CD4-positive, alpha-beta memory T cell (primary cell): ENCODE results near the gene RIOX2. TPM values are rescaled to one million over a fixed set of nuclear protein-coding genes. Genes with fewer than 3 reads are reported as not detected.
"Not testable (repeated sequence)": the region's sequence is repeated elsewhere in the genome, so short reads cannot be mapped to it uniquely, and the experiment has no call there.

Source experiments
- CTCF ChIA-PET: fragments of 350-600 bp; sonication (Branson Sonifier 250); formaldehyde crosslinking; loops from one replicate; lab custom pipeline; 2021; ENCODE audit warnings: inconsistent platforms; ENCODE audit not compliant: partially characterized antibody; lab: Charles Lee
- POLR2A ChIA-PET: fragments of 350-600 bp; sonication (Branson Sonifier 250); formaldehyde crosslinking; loops from one replicate; lab custom pipeline; 2021; ENCODE audit not compliant: partially characterized antibody; lab: Charles Lee
- DNase-seq, 5 donors: peaks; one replicate each; pipeline versions ENCODE4 v3.0.0 to v3.0.0-alpha.2; 2020 to 2022; ENCODE audit warnings: mixed read lengths in 1 of 5
- H3K27ac ChIP-seq: one replicate; pipeline ENCODE4 v1.7.0; 2013; ENCODE audit warnings: low read depth, low read length
- H3K27me3 ChIP-seq: 2 replicates; pipeline ENCODE4 v1.7.0; 2013; ENCODE audit warnings: mild to moderate bottlenecking, low read length, moderate library complexity; ENCODE audit not compliant: insufficient read depth
- H3K36me3 ChIP-seq: 2 replicates; pipeline ENCODE4 v1.7.0; 2013; ENCODE audit warnings: mild to moderate bottlenecking, low read length, moderate library complexity; ENCODE audit not compliant: insufficient read depth
- H3K4me1 ChIP-seq: 2 replicates; pipeline ENCODE4 v1.7.0; 2013; ENCODE audit warnings: mild to moderate bottlenecking, low read length, moderate library complexity; ENCODE audit not compliant: insufficient read depth
- H3K4me3 ChIP-seq, 2 donors: one replicate each; pipeline ENCODE4 v1.7.0; 2013; ENCODE audit warnings: low read length in 2 of 2, mild to moderate bottlenecking in 1 of 2
- H3K9me3 ChIP-seq, 2 donors: one replicate each; pipeline ENCODE4 v1.7.0; 2013; ENCODE audit warnings: low read length in 2 of 2, control low read depth in 1 of 2; ENCODE audit not compliant: control insufficient read depth in 1 of 2
- H3K27ac Mint-ChIP-seq, 7 donors: one replicate each; pipeline ENCODE4 v1.8.0; 2020 to 2021; ENCODE audit warnings: mixed read lengths in 7 of 7, mild to moderate bottlenecking in 6 of 7, inconsistent platforms in 3 of 7, moderate library complexity in 3 of 7
- H3K27me3 Mint-ChIP-seq, 2 donors: one replicate each; pipeline ENCODE4 v1.8.0; 2020 to 2021; ENCODE audit warnings: mixed read lengths in 2 of 2
- H3K36me3 Mint-ChIP-seq, 2 donors: one replicate each; pipeline ENCODE4 v1.8.0; 2020 to 2021; ENCODE audit warnings: mixed read lengths in 2 of 2, inconsistent platforms in 1 of 2, mild to moderate bottlenecking in 1 of 2
- H3K4me1 Mint-ChIP-seq, 4 donors: one replicate each; pipeline ENCODE4 v1.8.0; 2020 to 2021; ENCODE audit warnings: mixed read lengths in 4 of 4, mild to moderate bottlenecking in 1 of 4
- H3K4me3 Mint-ChIP-seq, 8 donors: one replicate each; pipeline ENCODE4 v1.8.0; 2020 to 2021; ENCODE audit warnings: mixed read lengths in 8 of 8, mild to moderate bottlenecking in 7 of 8, moderate library complexity in 6 of 8, inconsistent platforms in 3 of 8
- H3K9me3 Mint-ChIP-seq, 8 donors: one replicate each; pipeline ENCODE4 v1.8.0; 2020 to 2021; ENCODE audit warnings: mixed read lengths in 8 of 8, mild to moderate bottlenecking in 5 of 8, inconsistent platforms in 3 of 8, moderate library complexity in 1 of 8
- intact Hi-C: fragments of 100-400 bp; cut with micrococcal nuclease; formaldehyde crosslinking; loops from one replicate; pipeline ENCODE4 v1.15.1; 2023
- polyA plus RNA-seq, 2 donors: library from polyadenylated mRNA; unstranded; fragments of 300-500 nt; fragmentation: Illumina TruSeq; gene quantifications; one replicate each; pipeline ENCODE4 v1.2.3, GENCODE V29; 2021
- total RNA-seq, 2 experiments: library from RNA; stranded (reverse); gene quantifications; one replicate each; pipeline ENCODE4 v1.2.3, GENCODE V29; 2021

Gene RIOX2
- total and polyA plus RNA-seq, 4 experiments from 2014 or later = 32.2 to 43.0 (median 37.3) TPM

- CTCF ChIA-PET, H3K4me3 ChIP-seq, H3K27me3 ChIP-seq, H3K36me3 ChIP-seq, H3K9me3 ChIP-seq, H3K27me3 Mint-ChIP-seq: not testable (repeated sequence)
- intact Hi-C loops = loop anchor here (1.0 to 5.0 kb wide), 2 partner anchors 38 to 89 kb away; no protein-coding TSS in a partner anchor
- peak in 3 of 5 donors; percentile 7 to 33 (median 16) for DNase-seq
- Mint-ChIP-seq H3K9me3 (peaks cover 0 to 17% (median 8%) of the 10 kb centered on the region in 8 donors), H3K4me3 (peak overlapping the region in 5 of 8 donors; percentile 88 to 91 (median 90)), H3K4me1 (peaks cover 24 to 41% (median 30%) of the 10 kb centered on the region in 4 donors), H3K27ac (peak overlapping the region in 3 of 7 donors; percentile 48 to 96 (median 68)), H3K36me3 (peaks cover 7 to 23% of the 10 kb centered on the region in 2 donors)
- H3K27ac ChIP-seq = peak overlapping the region; percentile 34
- H3K4me1 ChIP-seq = peaks cover 45% of the 10 kb centered on the region
- POLR2A ChIA-PET = interaction anchor here (1.3 to 2.7 kb wide), 3 partner anchors 8 to 88 kb away, joined by 5 to 26 read pairs (median 10); partner anchors contain the start of gene CRYBG3
Measured at GRCh38 chr3:97909830-97910229, 62.4 kb downstream of the RIOX2 start.

DNA sequence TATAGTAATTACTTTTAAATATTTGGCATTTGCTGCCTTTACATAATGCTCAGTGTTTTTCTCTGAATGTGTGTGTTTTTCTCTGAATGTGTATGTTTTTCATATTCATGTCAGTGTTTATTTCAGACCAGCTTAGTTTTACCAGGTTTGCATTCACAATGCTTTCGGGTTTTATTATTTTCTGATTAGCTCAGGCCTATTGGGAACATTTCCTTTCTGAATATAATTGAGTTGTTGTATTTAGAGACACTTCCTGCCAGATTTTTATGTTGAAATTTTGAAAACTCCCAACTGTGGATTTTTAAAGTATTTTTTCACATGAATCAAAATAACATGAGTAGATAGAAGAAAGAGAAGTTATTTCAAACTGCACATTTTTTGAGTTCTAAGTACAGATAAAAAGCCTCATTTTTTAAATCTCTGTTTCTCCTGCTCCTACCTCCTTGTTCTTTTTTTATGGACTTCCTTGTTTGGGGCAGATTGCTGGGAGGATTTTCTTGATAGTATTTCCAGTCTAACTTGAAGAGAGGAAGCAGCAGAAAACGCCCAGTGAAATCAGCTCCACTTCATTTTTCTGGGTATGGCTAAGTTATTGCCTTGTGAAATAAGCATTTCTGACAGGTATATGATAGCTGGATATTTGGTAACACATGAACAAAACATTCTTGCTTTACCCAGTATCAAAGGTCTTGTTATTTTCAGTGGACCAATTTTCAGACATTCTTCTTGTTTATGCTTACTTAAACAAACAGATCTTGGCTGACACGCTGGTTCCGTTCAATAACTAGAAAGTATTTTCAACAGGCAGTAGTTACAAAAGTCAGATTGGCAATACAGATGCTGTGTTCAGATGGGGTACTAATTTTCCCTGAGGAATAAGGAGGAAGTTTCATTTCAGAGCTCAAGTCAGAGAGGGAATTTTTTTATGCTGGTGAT, 70.7 kb downstream of the RIOX2 start:
- CTCF ChIA-PET = no interaction called here
- no peaks in the 10 kb centered on the region for H3K27me3 ChIP-seq
- peak overlapping the region in 1 of 8 donors; percentile 33 for H3K4me3 Mint-ChIP-seq
- intact Hi-C loops = no loop called here
- peaks cover 33 to 49% of the 10 kb centered on the region in 2 donors for H3K36me3 Mint-ChIP-seq
- peaks cover 4 to 11% (median 9%) of the 10 kb centered on the region in 4 donors for H3K4me1 Mint-ChIP-seq
- H3K4me3 ChIP-seq = no peak overlapping the region
- H3K27me3 Mint-ChIP-seq = no peaks in the 10 kb centered on the region
- peak overlapping the region in 3 of 7 donors; percentile 5 to 64 (median 19) for H3K27ac Mint-ChIP-seq
- no peak overlapping the region for H3K27ac ChIP-seq
- H3K9me3 ChIP-seq = no peaks in the 10 kb centered on the region
- no peaks in the 10 kb centered on the region for H3K36me3 ChIP-seq
- POLR2A ChIA-PET = interaction anchor here (1.3 to 1.7 kb wide), 2 partner anchors 9 to 11 kb away, joined by 3 to 5 read pairs; no protein-coding TSS in a partner anchor
- DNase-seq = no peak
- no peaks in the 10 kb centered on the region for H3K4me1 ChIP-seq
- peaks cover 3 to 28% (median 17%) of the 10 kb centered on the region in 8 donors for H3K9me3 Mint-ChIP-seq

- no peaks in the 10 kb centered on the region for H3K36me3 ChIP-seq
- no peak overlapping the region for H3K4me3 Mint-ChIP-seq
- intact Hi-C loops = no loop called here
Measured at GRCh38 chr3:97899331-97899730, 72.9 kb downstream of the RIOX2 start.

GRCh38 chr3:97896547-97896946, 75.7 kb downstream of the RIOX2 start:
- Mint-ChIP-seq H3K9me3 (peaks cover 0 to 10% (median 3%) of the 10 kb centered on the region in 8 donors), H3K36me3 (peaks cover 35 to 67% of the 10 kb centered on the region in 2 donors), H3K4me3 (no peak overlapping the region), H3K27ac (peak overlapping the region in 1 of 7 donors; percentile 77), H3K4me1 (peaks cover 4 to 8% (median 7%) of the 10 kb centered on the region in 4 donors), H3K27me3 (no peaks in the 10 kb centered on the region)
- Histone ChIP-seq H3K4me1 (no peaks in the 10 kb centered on the region), H3K4me3 (no peak overlapping the region), H3K27me3 (no peaks in the 10 kb centered on the region), H3K27ac (no peak overlapping the region), H3K9me3 (no peaks in the 10 kb centered on the region), H3K36me3 (no peaks in the 10 kb centered on the region)
- CTCF ChIA-PET = no interaction called here
- intact Hi-C loops = no loop called here
- DNase-seq = peak in 1 of 5 donors; percentile 18
- POLR2A ChIA-PET = no interaction called here

More at GRCh38 chr3:97899331-97899730, 72.9 kb downstream of the RIOX2 start:
- CTCF ChIA-PET = no interaction called here
- no peaks in the 10 kb centered on the region for H3K4me1 ChIP-seq
- H3K27me3 Mint-ChIP-seq = no peaks in the 10 kb centered on the region
- no peaks in the 10 kb centered on the region for H3K9me3 ChIP-seq
- H3K4me1 Mint-ChIP-seq = peaks cover 4 to 11% (median 9%) of the 10 kb centered on the region in 4 donors
- peaks cover 32 to 67% of the 10 kb centered on the region in 2 donors for H3K36me3 Mint-ChIP-seq
- POLR2A ChIA-PET = no interaction called here
- no peak for DNase-seq
- no peak overlapping the region for H3K27ac ChIP-seq
- no peak overlapping the region for H3K4me3 ChIP-seq
- no peaks in the 10 kb centered on the region for H3K27me3 ChIP-seq
- H3K27ac Mint-ChIP-seq = peak overlapping the region in 1 of 7 donors; percentile 18
- H3K9me3 Mint-ChIP-seq = peaks cover 3 to 23% (median 14%) of the 10 kb centered on the region in 8 donors

- intact Hi-C loops = no loop called here
- no peaks in the 10 kb centered on the region for H3K36me3 ChIP-seq
- H3K4me3 ChIP-seq = no peak overlapping the region
- DNase-seq = no peak
- Mint-ChIP-seq H3K36me3 (peaks cover 31 to 65% of the 10 kb centered on the region in 2 donors), H3K9me3 (peaks cover 0 to 6% (median 3%) of the 10 kb centered on the region in 8 donors), H3K27me3 (no peaks in the 10 kb centered on the region), H3K4me1 (peaks cover 2 to 5% (median 3%) of the 10 kb centered on the region in 4 donors), H3K4me3 (no peak overlapping the region), H3K27ac (peak overlapping the region in 1 of 7 donors; percentile 77)
- H3K4me1 ChIP-seq = no peaks in the 10 kb centered on the region
- ChIA-PET POLR2A (no interaction called here), CTCF (no interaction called here)
- H3K27me3 ChIP-seq = no peaks in the 10 kb centered on the region
- no peaks in the 10 kb centered on the region for H3K9me3 ChIP-seq
- H3K27ac ChIP-seq = no peak overlapping the region
Measured at GRCh38 chr3:97896129-97896528, 76.1 kb downstream of the RIOX2 start.

DNA sequence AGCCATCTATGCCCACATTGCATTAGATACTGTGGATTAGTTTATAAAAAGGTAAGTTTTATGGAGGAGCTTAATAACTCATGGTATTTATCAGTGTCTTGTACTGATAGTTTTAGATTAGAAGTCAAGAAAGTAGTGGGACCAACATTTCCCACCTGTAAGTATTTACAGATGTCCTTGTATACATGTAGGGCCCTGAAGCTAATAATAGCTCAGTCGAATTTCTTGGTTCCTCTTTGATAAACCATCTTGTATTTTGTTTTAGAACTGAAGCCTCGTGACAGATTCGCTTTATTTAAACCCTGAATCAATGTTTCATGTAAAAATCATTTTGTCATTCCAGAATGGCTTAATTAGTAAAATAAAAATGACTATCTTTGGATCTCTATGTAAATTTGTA, 77.0 kb downstream of the RIOX2 start:
- ChIA-PET POLR2A (no interaction called here), CTCF (no interaction called here)
- no peaks in the 10 kb centered on the region for H3K36me3 ChIP-seq
- H3K4me1 Mint-ChIP-seq = peaks cover 0 to 3% (median 0%) of the 10 kb centered on the region in 4 donors
- peaks cover 0 to 4% (median 0%) of the 10 kb centered on the region in 8 donors for H3K9me3 Mint-ChIP-seq
- H3K4me3 ChIP-seq = no peak overlapping the region
- no peak overlapping the region for H3K4me3 Mint-ChIP-seq
- H3K27me3 Mint-ChIP-seq = no peaks in the 10 kb centered on the region
- no peaks in the 10 kb centered on the region for H3K27me3 ChIP-seq
- H3K27ac Mint-ChIP-seq = no peak overlapping the region
- no peaks in the 10 kb centered on the region for H3K9me3 ChIP-seq
- no peaks in the 10 kb centered on the region for H3K4me1 ChIP-seq
- peaks cover 28 to 57% of the 10 kb centered on the region in 2 donors for H3K36me3 Mint-ChIP-seq
- intact Hi-C loops = no loop called here
- DNase-seq = no peak
- H3K27ac ChIP-seq = no peak overlapping the region

DNA sequence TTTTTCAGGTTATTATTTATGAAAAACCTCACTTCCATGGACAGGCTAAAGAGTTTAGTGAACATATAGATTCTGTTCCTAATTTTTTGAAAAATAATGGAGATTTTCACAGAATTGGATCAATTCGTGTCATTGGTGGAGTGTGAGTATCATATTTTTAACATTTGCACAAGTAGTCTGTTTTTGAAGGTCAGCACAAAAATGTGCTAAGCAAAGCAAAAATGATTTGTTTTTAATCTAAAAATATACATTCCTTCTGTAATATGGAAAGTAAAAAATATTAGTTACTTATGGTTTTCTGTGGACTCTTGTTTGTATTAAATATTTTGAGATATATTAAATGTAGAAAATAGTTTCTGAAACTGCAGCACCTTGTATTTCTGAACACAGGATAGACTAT, 79.4 kb downstream of the RIOX2 start:
- intact Hi-C loops = no loop called here

More for the DNA sequence above, 79.4 kb downstream of the RIOX2 start:
- no peak overlapping the region for H3K4me3 ChIP-seq
- CTCF ChIA-PET = no interaction called here
- POLR2A ChIA-PET = no interaction called here
- H3K27me3 Mint-ChIP-seq = no peaks in the 10 kb centered on the region
- DNase-seq = no peak
- no peak overlapping the region for H3K27ac ChIP-seq
- H3K9me3 Mint-ChIP-seq = no peaks in the 10 kb centered on the region
- no peaks in the 10 kb centered on the region for H3K36me3 ChIP-seq
- H3K4me3 Mint-ChIP-seq = no peak overlapping the region
- no peak overlapping the region for H3K27ac Mint-ChIP-seq
- H3K4me1 Mint-ChIP-seq = no peaks in the 10 kb centered on the region
- no peaks in the 10 kb centered on the region for H3K4me1 ChIP-seq
- no peaks in the 10 kb centered on the region for H3K9me3 ChIP-seq
- peaks cover 26 to 63% of the 10 kb centered on the region in 2 donors for H3K36me3 Mint-ChIP-seq
- no peaks in the 10 kb centered on the region for H3K27me3 ChIP-seq
